ENCODE results near the gene NLN. TPM values are rescaled to one million over a fixed set of nuclear protein-coding genes. Genes with fewer than 3 reads are reported as not detected.
A peak's percentile ranks its signal among the peaks of the same experiment; 100 is the strongest.

NLN gene
- total and polyA plus RNA-seq, 2 of the 4 experiments (the other 2 are of a cell fraction): 19.1 to 37.1 TPM

DNA sequence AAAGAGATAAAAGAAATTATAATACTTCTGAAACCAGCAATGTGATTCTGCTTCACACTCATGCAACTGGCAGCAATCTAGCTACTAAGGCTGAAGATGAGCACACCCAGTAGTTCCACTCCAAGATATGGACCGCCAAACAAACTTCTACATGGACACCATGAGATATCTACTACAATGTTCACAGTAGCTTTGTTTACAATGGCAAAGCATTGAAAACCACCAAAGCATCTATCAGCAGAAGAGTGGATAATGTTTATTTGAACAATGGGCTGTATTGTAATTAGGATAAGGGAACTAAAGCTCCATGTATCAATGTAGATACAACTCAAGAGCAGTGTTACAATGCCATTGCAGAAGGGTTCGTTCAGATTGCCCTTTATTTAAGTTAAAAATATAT is 113.2 kb downstream of the NLN start:
- ChIA-PET CTCF (no interaction called here), POLR2A (ENCODE audit: unreplicated experiment) (no interaction called here)
- Histone ChIP-seq H2AFZ (replicated peaks; ENCODE audit: low read length, poor library complexity) (no peak overlapping the region), H4K20me1 (ENCODE audit: insufficient read depth, low read length) (no peaks in the 10 kb centered on the region), H2AK9ac (replicated peaks; ENCODE audit: low read depth, low read length, poor library complexity) (no peak overlapping the region), H2BK15ac (ENCODE audit: low read depth, low read length) (no peak overlapping the region), H3K27ac (ENCODE audit: insufficient read depth, low read length) (no peak overlapping the region), H4K5ac (ENCODE audit: low read depth, low read length) (no peak overlapping the region), H3K27me3 (ENCODE audit: control insufficient read depth, insufficient read depth, low read length) (no peaks in the 10 kb centered on the region), H3K4me2 (ENCODE audit: low read depth, low read length) (no peak overlapping the region), H3K9me3 (ENCODE audit: control insufficient read depth, insufficient read depth, low read length) (no peaks in the 10 kb centered on the region), H4K8ac (ENCODE audit: low read depth in 2 of 2, low read length in 2 of 2) (no peak overlapping the region; a peak in 1 of 4 replicates), H2AK5ac (ENCODE audit: low read depth, low read length) (no peak overlapping the region), H3K4me3 (ENCODE audit: insufficient read depth, low read depth, low read length) (no peak overlapping the region), H2BK120ac (ENCODE audit: low read depth, low read length) (no peak overlapping the region), H3K18ac (ENCODE audit: low read depth, low read length) (no peak overlapping the region; the same call in 1 of the 2 replicates), H3K4ac (ENCODE audit: low read depth, low read length) (no peak overlapping the region), H3K4me1 (ENCODE audit: control insufficient read depth, insufficient read depth, low read length) (peaks cover 10% of the 10 kb centered on the region), H3K9ac (ENCODE audit: low read depth, low read length) (no peak overlapping the region), H3K36me3 (ENCODE audit: control insufficient read depth, insufficient read depth, low read length) (no peaks in the 10 kb centered on the region), H3K79me1 (ENCODE audit: low read depth in 1 of 2, low read length in 2 of 2) (no peaks in the 10 kb centered on the region; a peak in 1 of 4 replicates), H3K14ac (replicated peaks; ENCODE audit: low read depth, low read length) (no peak overlapping the region), H2BK20ac (ENCODE audit: low read depth, low read length) (peak overlapping the region; percentile 5; the same call in 1 of the 2 replicates), H3K23ac (ENCODE audit: low read depth, low read length) (no peak overlapping the region), H2BK5ac (ENCODE audit: low read depth, low read length, poor library complexity, severe bottlenecking) (no peak overlapping the region), H3K9me1 (ENCODE audit: insufficient read depth, low read length) (peaks cover 3% of the 10 kb centered on the region; the same call in 1 of the 2 replicates), H4K91ac (ENCODE audit: insufficient read depth, low read depth, low read length) (no peak overlapping the region), H3K56ac (ENCODE audit: extremely low read depth, insufficient read depth, low read length) (no peak overlapping the region)
- peak; percentile 43 for DNase-seq
- ATAC-seq (ENCODE audit: low read depth): no peak
- TF ChIP-seq BHLHE40 (IDR thresholded peaks at IDR 0.05; ENCODE audit: low read depth, low read length) (no peak), MAFK (IDR thresholded peaks at IDR 0.05; ENCODE audit: low read depth, low read length) (no peak), MXI1 (IDR thresholded peaks at IDR 0.05; ENCODE audit: borderline replicate concordance, low read depth, low read length) (no peak), CEBPB (IDR thresholded peaks at IDR 0.05; ENCODE audit: low read depth, low read length) (no peak), POLR2A (IDR thresholded peaks at IDR 0.05; ENCODE audit: low read depth, low read length) (no peak), RCOR1 (IDR thresholded peaks at IDR 0.05; ENCODE audit: insufficient replicate concordance, low read length) (no peak), RFX5 (IDR thresholded peaks at IDR 0.05; ENCODE audit: low read depth, low read length) (no peak), RAD21 (IDR thresholded peaks at IDR 0.05; ENCODE audit: low read length) (no peak), FOS (IDR thresholded peaks at IDR 0.05; ENCODE audit: low read depth, low read length) (no peak), SMC3 (IDR thresholded peaks at IDR 0.05; ENCODE audit: low read depth, low read length) (no peak), CHD1 (IDR thresholded peaks at IDR 0.05; ENCODE audit: low read depth, low read length) (no peak), NFE2L2 (IDR thresholded peaks at IDR 0.05; ENCODE audit: low read depth, low read length) (no peak), MAZ (IDR thresholded peaks at IDR 0.05; ENCODE audit: borderline replicate concordance, low read depth, low read length) (no peak)
- TF ChIP-seq, protein P1, sequence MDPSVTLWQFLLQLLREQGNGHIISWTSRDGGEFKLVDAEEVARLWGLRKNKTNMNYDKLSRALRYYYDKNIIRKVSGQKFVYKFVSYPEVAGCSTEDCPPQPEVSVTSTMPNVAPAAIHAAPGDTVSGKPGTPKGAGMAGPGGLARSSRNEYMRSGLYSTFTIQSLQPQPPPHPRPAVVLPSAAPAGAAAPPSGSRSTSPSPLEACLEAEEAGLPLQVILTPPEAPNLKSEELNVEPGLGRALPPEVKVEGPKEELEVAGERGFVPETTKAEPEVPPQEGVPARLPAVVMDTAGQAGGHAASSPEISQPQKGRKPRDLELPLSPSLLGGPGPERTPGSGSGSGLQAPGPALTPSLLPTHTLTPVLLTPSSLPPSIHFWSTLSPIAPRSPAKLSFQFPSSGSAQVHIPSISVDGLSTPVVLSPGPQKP (IDR thresholded peaks at IDR 0.05; ENCODE audit: borderline replicate concordance, low read depth, low read length): no peak
- TF ChIP-seq, protein P2, sequence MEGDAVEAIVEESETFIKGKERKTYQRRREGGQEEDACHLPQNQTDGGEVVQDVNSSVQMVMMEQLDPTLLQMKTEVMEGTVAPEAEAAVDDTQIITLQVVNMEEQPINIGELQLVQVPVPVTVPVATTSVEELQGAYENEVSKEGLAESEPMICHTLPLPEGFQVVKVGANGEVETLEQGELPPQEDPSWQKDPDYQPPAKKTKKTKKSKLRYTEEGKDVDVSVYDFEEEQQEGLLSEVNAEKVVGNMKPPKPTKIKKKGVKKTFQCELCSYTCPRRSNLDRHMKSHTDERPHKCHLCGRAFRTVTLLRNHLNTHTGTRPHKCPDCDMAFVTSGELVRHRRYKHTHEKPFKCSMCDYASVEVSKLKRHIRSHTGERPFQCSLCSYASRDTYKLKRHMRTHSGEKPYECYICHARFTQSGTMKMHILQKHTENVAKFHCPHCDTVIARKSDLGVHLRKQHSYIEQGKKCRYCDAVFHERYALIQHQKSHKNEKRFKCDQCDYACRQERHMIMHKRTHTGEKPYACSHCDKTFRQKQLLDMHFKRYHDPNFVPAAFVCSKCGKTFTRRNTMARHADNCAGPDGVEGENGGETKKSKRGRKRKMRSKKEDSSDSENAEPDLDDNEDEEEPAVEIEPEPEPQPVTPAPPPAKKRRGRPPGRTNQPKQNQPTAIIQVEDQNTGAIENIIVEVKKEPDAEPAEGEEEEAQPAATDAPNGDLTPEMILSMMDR (conservative IDR thresholded peaks at IDR 0.05; ENCODE audit: low read depth, low read length): no peak
- TF ChIP-seq, protein P3, sequence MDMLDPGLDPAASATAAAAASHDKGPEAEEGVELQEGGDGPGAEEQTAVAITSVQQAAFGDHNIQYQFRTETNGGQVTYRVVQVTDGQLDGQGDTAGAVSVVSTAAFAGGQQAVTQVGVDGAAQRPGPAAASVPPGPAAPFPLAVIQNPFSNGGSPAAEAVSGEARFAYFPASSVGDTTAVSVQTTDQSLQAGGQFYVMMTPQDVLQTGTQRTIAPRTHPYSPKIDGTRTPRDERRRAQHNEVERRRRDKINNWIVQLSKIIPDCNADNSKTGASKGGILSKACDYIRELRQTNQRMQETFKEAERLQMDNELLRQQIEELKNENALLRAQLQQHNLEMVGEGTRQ (IDR thresholded peaks at IDR 0.05; ENCODE audit: low read depth, low read length): no peak
- no TSS peak for BruUV-seq (replicated peaks)
- no CpG with 5 or more reads among the region's 2 CpGs for WGBS, 2 experiments (ENCODE audit: extremely low coverage in 2 of 2, insufficient read length in 1 of 2)
- dilution Hi-C loops (cut with HindIII; ENCODE audit: low sequenced_read_pairs, unreplicated experiment) (no loop called here), intact Hi-C loops (cut with micrococcal nuclease) (no loop called here), in situ Hi-C loops (cut with MboI; ENCODE audit: low sequenced_read_pairs) (no loop called here)
